NB4 (cell line): ENCODE data around the gene FRMPD4.

Source experiments
- DNase-seq: peaks from one replicate; pipeline ENCODE4 v3.0.0; 2010; ENCODE audit warnings: low read depth
- H3K4me3 ChIP-seq: one replicate; pipeline ENCODE4 v1.5.1; 2011; ENCODE audit warnings: mild to moderate bottlenecking, low read depth, low read length, moderate library complexity
- MYC ChIP-seq: IDR thresholded peaks from 2 replicates; pipeline ENCODE4 v1.6.1; 2011; ENCODE audit warnings: low read depth, low read length
- POLR2A ChIP-seq: IDR thresholded peaks from 2 replicates; pipeline ENCODE4 v1.6.1; 2011; ENCODE audit warnings: mild to moderate bottlenecking; ENCODE audit not compliant: insufficient read length; ENCODE audit errors: extremely low read depth
- TF ChIP-seq, protein P1 (sequence below): IDR thresholded peaks from 2 replicates; pipeline ENCODE4 v1.6.1; 2011; ENCODE audit warnings: low read depth, low read length
- TF ChIP-seq, protein P2 (sequence below): IDR thresholded peaks from one replicate; pipeline ENCODE4 v1.5.1; 2012; ENCODE audit warnings: low read depth, low read length

The FRMPD4 gene

DNA sequence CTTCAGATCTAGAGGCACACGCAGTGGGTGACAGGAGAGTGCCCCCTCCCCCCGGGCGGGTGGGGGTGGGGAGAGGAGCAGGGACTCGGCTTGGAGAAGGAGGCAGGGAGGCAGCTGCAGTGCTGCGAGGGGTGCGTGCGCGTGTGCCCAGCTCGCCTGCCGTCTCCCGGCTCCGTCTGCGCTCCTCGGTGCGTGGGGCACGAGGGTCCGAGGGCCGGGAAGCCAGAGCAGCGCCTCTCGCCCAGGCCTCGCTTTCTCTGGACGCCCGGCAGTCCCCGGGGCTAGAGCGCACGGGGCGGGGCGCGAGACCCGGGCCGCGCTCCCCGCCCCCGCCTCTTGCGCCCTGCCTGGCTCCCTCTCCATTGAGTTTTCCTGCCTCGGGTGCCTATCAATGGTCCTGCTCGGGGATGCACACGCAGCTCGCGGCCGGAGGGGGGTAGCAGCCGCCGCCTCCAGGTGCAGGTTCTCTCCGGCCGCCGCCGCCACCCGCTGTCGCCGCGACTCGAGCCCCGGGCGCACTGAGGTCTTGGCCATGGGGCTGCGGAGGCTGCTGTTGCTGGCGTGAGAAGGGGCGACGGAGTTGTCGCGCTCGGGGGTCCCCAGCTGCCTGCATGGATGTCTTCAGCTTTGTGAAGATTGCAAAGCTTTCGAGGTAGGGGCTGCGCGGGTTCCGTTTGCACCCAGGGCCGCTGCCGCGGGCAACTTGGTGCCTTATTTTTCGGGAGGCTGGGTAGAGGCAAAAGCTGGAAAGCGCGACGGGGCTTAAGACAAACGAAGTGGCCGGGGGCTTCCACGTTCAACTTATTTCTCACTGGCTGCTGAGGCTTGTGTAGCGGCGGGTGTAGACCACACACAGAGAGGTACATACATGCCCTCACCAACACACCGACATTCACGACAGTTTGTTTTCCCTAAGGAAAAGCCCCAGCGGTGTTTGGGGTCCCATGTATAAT lies at the start of gene FRMPD4:
TSS of gene FRMPD4 (plus strand) at position 113 of the 953 bp plus-strand sequence. CDS start at position 612, 499 bp downstream.
- no peak within 1 kb of the TSS for H3K4me3 ChIP-seq
- TF ChIP-seq POLR2A (no peak), MYC (no peak)
- TF ChIP-seq, protein P1, sequence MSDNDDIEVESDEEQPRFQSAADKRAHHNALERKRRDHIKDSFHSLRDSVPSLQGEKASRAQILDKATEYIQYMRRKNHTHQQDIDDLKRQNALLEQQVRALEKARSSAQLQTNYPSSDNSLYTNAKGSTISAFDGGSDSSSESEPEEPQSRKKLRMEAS, result no peak
- TF ChIP-seq, protein P2, sequence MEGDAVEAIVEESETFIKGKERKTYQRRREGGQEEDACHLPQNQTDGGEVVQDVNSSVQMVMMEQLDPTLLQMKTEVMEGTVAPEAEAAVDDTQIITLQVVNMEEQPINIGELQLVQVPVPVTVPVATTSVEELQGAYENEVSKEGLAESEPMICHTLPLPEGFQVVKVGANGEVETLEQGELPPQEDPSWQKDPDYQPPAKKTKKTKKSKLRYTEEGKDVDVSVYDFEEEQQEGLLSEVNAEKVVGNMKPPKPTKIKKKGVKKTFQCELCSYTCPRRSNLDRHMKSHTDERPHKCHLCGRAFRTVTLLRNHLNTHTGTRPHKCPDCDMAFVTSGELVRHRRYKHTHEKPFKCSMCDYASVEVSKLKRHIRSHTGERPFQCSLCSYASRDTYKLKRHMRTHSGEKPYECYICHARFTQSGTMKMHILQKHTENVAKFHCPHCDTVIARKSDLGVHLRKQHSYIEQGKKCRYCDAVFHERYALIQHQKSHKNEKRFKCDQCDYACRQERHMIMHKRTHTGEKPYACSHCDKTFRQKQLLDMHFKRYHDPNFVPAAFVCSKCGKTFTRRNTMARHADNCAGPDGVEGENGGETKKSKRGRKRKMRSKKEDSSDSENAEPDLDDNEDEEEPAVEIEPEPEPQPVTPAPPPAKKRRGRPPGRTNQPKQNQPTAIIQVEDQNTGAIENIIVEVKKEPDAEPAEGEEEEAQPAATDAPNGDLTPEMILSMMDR, result no peak
- no peak for DNase-seq

DNA sequence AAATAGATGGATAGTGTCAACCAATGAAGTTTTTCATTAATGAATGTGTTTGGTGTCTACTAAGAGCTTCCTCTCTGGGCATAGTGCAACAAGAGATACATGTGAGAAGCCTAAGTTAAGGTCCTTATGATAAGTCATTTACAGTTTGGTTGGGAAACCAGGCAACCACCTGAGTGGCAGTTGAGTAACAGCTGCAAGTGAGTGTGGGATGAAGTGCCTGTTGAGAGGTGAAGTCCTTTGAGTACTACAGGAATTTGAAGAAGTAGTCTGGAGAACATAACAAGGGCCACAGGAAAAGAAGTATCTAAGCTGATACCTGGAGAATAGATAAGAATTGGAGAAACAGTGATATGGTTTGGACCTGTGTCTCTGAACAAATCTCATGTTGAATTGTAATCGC lies 48.5 kb upstream of the FRMPD4 start:
- no peak overlapping the region for H3K4me3 ChIP-seq
- TF ChIP-seq, protein P1, result no peak
- TF ChIP-seq POLR2A (no peak), MYC (no peak)
- TF ChIP-seq, protein P2, result no peak
- no peak for DNase-seq

DNA sequence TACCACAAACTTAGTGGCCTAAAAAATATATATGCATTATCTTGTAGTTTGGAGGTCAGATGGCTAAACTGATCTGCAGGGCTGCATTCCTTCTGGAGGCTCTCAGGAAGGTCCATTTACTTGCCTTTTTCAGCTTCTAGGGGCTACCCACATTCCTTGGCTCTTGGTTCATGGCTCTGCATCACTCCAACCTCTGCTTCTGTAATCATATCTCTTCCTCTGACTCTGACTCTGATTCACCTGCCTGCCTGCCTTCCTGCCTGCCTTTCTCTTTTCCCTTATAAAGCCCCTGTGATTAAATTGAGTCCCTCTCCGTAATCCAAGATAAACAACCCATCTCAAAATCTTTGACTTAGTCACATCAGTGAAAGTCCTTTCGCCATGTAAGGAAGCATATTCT lies 25.0 kb upstream of the FRMPD4 start:
- TF ChIP-seq POLR2A (no peak), MYC (no peak)
- TF ChIP-seq, protein P1, result no peak
- TF ChIP-seq, protein P2, result no peak
- no peak overlapping the region for H3K4me3 ChIP-seq
- no peak for DNase-seq

DNA sequence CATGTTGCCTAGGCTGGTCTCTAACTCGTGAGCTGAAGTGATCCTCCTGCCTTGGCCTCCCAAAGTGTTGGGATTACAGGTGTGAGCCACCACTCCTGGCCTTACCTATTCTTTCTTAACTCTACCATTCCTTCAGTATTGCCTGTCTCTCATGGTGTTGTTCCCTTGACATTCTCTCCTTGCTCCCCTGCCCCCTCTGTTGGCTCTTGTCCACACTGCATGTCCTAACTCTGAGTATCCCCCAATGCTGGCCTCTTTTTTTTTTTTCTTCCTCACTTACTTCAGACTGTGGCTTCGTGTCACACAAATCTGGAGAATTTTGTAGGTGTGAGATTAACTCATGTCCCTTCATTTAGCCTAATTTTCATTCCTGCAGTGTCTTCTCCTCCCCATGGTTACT lies 22.9 kb upstream of the FRMPD4 start:
- peak; percentile 3 for DNase-seq
- H3K4me3 ChIP-seq, result no peak overlapping the region
- TF ChIP-seq, protein P1, result no peak
- TF ChIP-seq, protein P2, result peak; percentile 17

DNA sequence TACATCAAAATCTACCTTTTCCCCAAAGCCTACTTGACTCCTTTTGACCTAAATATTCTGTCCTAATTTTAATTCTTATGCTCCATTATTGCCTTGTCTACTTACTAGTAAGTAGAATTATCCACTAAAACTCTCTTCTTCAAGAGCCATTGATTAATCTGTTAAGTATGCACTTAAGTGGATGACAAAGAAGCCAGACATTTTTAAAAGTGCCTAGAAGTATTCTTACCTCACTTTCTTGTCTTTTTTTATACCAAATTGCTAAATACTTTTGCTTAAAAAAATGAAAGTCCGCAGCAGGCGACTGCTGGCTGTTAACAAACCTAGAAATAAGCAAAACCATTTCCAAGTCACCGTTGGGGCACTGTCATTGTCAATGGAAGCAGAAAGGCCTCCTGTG lies 20.1 kb upstream of the FRMPD4 start:
- H3K4me3 ChIP-seq, result no peak overlapping the region
- TF ChIP-seq MYC (no peak), POLR2A (no peak)
- TF ChIP-seq, protein P1, result no peak
- TF ChIP-seq, protein P2, result no peak
- DNase-seq, result no peak
